Cortex of kidney (tissue), 1 donor: ENCODE results near the gene SMPD2.

Experiments
- DNase-seq: peaks from one replicate; lab custom pipeline; 2025; lab: John Stamatoyannopoulos, UW

SMPD2 gene

DNA sequence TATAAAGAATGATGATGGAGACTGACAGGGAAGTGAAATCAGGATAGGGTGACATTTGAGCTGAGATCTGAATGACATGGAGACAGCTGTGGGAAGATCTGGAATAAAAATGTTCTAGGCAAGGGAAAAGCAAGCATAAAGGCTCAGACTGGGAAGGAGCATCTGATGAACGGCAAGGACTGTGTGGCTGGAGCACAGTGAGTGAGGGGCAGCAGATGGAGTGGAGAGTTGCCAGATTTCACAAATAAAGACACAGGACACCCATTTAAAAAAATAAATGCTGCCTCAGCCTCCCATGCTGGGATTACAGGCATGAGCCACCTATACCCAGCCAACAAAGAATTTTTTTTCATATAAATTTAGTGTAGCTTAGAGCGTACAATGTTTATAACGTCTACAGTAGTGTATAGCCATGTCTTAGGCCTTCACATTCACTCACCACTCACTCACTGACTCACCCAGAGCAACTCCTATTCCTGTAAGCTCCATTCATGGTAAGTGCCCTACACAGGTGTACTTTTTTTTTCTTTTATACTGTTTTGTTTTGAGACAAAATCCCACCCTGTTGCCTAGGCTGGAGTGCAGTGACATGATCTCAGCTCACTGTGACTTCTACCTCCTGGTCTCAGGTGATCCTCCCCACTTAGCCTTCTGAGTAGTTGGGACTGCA is 44.9 kb downstream of the SMPD2 start:
- DNase-seq, result no peak

DNA sequence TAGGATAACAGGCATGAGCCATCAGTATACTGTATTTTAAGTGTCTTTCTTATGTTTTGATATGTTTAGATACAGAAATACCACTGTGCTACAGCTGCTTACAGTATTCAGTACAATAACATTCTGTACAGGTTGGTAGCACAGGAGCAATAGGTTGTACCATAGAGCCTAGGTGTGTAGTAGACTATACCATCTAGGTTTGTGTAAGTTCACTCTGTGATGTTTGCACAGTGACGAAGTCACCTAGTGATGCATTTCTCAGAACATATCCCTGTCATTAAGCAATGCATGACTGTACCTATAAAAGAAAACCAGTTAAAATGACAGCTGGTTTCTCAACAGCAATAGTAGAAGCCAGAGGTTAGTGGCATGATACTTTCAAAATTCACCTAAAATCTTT is 45.5 kb downstream of the SMPD2 start:
- no peak for DNase-seq

DNA sequence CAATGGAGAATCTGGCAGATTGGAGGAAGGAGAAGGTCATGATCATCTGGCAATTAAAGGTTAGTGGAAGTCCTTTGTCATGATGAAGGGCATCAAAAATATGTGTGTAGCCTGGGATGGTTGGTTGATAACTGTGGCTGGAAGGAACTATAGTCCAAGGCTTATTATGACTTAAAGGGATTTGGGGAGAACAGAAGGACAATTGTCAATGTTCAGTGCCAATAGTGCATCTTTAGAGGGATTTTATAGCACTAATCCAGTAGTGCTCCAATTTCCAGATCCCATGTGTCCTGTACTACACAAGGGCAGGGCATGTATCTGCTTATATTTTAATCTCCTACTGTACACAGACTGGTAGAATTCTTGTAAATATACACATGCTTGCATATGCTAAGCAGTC is 47.5 kb downstream of the SMPD2 start:
- no peak for DNase-seq

DNA sequence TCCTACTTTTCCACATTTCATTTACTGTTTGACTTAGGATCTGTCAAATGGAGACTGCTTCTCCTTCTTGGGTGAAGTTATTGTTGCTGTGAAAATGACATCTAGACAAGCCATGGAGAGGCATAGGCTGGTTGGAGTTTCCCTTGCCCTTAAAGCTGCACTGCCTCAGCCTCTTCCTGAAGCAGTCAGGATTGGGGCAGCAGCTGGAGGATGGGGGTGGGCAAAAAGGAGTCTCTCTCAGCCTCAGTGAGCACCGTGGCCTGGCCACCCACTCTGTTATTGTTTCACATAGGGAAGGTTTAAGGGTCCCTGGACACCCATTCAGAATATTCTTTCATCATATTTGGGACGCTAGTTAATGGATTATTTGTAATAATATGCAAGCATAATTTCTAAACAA is 50.2 kb downstream of the SMPD2 start:
- no peak for DNase-seq

DNA sequence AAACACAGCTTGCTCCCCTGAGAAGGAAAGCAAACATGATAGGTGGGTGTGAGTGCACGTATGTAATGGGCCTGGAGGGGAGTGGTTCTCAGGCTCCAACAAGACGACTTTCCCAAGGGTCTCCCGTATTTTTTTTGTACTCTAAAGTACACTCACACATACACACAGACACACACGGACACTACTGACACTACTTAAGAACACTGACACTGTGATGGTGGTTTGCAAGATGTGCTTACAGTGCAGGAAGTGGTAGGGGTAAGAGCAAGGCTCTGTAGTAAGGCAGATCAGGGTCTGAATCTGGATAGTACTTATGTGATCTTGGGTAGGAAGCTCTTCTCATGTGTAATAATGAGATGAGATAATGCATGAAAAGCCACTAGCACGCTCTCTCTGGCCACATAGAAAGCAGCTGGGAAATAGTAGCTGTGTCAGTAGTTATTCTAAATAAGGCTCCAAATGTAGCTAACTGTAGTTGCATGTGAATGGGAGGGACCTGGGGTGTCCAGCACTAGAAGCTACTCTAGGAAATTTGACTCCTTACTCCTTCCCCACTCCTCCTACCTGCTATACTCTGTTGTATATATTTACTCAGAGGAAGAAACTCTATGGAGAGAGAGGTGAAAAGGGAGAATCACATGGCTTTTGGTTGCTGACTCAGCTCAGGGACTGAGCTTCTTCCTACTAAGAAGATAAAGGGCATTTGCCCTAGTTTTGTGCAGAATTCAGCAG is 50.8 kb downstream of the SMPD2 start:
- DNase-seq, result no peak
